Umbilical cord (tissue), 2 donors: ENCODE results near the gene IL10RA. TPM values are rescaled to one million over a fixed set of nuclear protein-coding genes. Genes with fewer than 3 reads are reported as not detected.
A peak's percentile ranks its signal among the peaks of the same experiment; 100 is the strongest.
"Not testable (repeated sequence)": the region's sequence is repeated elsewhere in the genome, so short reads cannot be mapped to it uniquely, and the experiment has no call there.

Source experiments
- DNase-seq: peaks from one replicate; pipeline ENCODE4 v3.0.0-alpha.2; 2015; ENCODE audit warnings: low spot score
- total RNA-seq: library from RNA; depleted of rRNA; stranded (reverse); fragments of >200 nt; gene quantifications from one replicate; pipeline ENCODE4 v1.2.3, GENCODE V29; 2014; ENCODE audit warnings: low replicate concordance; ENCODE audit not compliant: insufficient read depth

Gene IL10RA
- total RNA-seq, result 4.8 TPM

- peak; percentile 79 for DNase-seq
Observed at GRCh38 chr11:117985953-117986887, at the start of gene IL10RA. TSS of gene IL10RA (plus strand) at chr11:117986394. CDS start at chr11:117986468, 74 bp downstream.

- DNase-seq, result no peak
Observed at GRCh38 chr11:117936973-117937372, 49.2 kb upstream of the IL10RA start.

- no peak for DNase-seq
Observed at GRCh38 chr11:117940736-117941135, 45.5 kb upstream of the IL10RA start.

- no peak for DNase-seq
Observed at GRCh38 chr11:117941163-117941707, 45.0 kb upstream of the IL10RA start.

- no peak for DNase-seq
Observed at GRCh38 chr11:117941976-117942654, 44.1 kb upstream of the IL10RA start.

GRCh38 chr11:117944554-117944953, 41.6 kb upstream of the IL10RA start:
- DNase-seq, result no peak

- DNase-seq, result no peak
Observed at GRCh38 chr11:117945047-117945810, 41.0 kb upstream of the IL10RA start.

- no peak for DNase-seq
Observed at GRCh38 chr11:117946156-117946841, 39.9 kb upstream of the IL10RA start.

- DNase-seq, result peak; percentile 95
Observed at GRCh38 chr11:117946842-117947526, 39.2 kb upstream of the IL10RA start.

- DNase-seq, result not testable (repeated sequence)
Observed at GRCh38 chr11:117947751-117948150, 38.4 kb upstream of the IL10RA start.

GRCh38 chr11:117948466-117948865, 37.7 kb upstream of the IL10RA start:
- DNase-seq, result not testable (repeated sequence)

GRCh38 chr11:117949062-117949461, 37.1 kb upstream of the IL10RA start:
- DNase-seq, result no peak

- no peak for DNase-seq
Observed at GRCh38 chr11:117950301-117950700, 35.9 kb upstream of the IL10RA start.

GRCh38 chr11:117950993-117951961, 34.9 kb upstream of the IL10RA start:
- DNase-seq, result no peak

- DNase-seq, result no peak
Observed at GRCh38 chr11:117953024-117953671, 33.0 kb upstream of the IL10RA start.

GRCh38 chr11:117958949-117959348, 27.2 kb upstream of the IL10RA start:
- no peak for DNase-seq

- no peak for DNase-seq
Observed at GRCh38 chr11:117959438-117960149, 26.6 kb upstream of the IL10RA start.

GRCh38 chr11:117960406-117960805, 25.8 kb upstream of the IL10RA start:
- no peak for DNase-seq
